Effector memory CD4-positive, alpha-beta T cell (primary cell): ENCODE measurements around the gene AP2A1.
A peak's percentile ranks its signal among the peaks of the same experiment; 100 is the strongest.

ENCODE experiments used
- DNase-seq, 3 donors: peaks; one replicate each; pipeline ENCODE4 v3.0.0-alpha.2; 2020
- H3K27ac ChIP-seq: 2 replicates; pipeline ENCODE4 v1.7.0; 2013; ENCODE audit warnings: mild to moderate bottlenecking, low read length, moderate library complexity; ENCODE audit not compliant: insufficient read depth, poor library complexity, severe bottlenecking
- H3K27me3 ChIP-seq: replicated peaks from 2 replicates; pipeline ENCODE4 v1.7.0; 2013; ENCODE audit warnings: mild to moderate bottlenecking, low read length; ENCODE audit not compliant: insufficient read depth, control insufficient read depth, poor library complexity, severe bottlenecking
- H3K36me3 ChIP-seq: 2 replicates; pipeline ENCODE4 v1.7.0; 2013; ENCODE audit warnings: mild to moderate bottlenecking, low read length, moderate library complexity; ENCODE audit not compliant: control insufficient read depth, insufficient read depth
- H3K4me1 ChIP-seq: 2 replicates; pipeline ENCODE4 v1.7.0; 2013; ENCODE audit warnings: low read length, mild to moderate bottlenecking; ENCODE audit not compliant: control insufficient read depth, insufficient read depth, poor library complexity, severe bottlenecking
- H3K4me3 ChIP-seq: 2 replicates; pipeline ENCODE4 v1.7.0; 2013; ENCODE audit warnings: low read length, low read depth, mild to moderate bottlenecking; ENCODE audit not compliant: insufficient read depth, poor library complexity, severe bottlenecking
- H3K9me3 ChIP-seq: 2 replicates; pipeline ENCODE4 v1.7.0; 2013; ENCODE audit warnings: mild to moderate bottlenecking, low read length, moderate library complexity; ENCODE audit not compliant: control insufficient read depth

Gene AP2A1

DNA sequence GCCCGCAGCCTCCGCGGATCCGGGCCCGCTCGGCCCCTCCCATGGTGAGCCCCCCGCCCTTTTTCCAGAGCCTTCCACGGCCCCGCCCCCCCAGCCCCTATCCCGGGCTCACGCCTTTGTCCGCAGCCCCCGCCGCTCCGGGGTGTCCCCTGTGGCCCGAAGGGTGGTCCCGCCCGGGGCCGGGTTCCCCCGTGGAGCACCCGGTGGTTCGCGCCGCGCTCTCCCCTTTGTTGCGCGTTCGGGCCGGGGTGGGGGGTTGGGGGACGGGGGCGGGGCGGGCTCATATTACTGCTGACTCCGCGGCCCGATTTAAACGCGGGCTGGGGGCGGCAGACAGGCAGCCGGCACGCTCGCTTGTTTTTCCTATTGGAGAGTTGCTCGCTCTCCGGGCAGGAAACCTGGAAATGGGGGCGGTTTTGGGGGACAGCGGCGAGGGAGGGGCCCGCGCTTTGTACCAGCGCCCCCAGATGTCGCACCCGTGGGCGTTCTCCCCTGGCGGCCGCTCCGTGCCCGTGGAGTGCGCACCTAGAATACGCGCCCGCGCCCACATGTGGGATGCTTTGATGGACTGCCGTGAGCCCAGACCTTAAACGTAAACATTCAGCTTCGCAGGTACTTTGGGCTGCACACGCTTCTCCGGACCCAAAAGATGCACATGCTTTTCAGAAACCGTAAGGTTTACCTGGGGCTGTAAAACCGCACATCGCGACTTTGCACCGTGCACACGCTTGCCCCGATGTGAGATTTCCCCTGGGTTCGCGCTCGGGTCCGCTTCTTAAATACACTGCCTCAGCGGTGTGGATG, 84.9 kb downstream of the AP2A1 start:
- peak in 1 of 3 donors; percentile 15 for DNase-seq
- Histone ChIP-seq H3K4me3 (peak overlapping the region; percentile 98), H3K27me3 (no peaks in the 10 kb centered on the region), H3K36me3 (peaks cover 16% of the 10 kb centered on the region), H3K9me3 (no peaks in the 10 kb centered on the region), H3K27ac (peak overlapping the region; percentile 40), H3K4me1 (peaks cover 3% of the 10 kb centered on the region)

DNA sequence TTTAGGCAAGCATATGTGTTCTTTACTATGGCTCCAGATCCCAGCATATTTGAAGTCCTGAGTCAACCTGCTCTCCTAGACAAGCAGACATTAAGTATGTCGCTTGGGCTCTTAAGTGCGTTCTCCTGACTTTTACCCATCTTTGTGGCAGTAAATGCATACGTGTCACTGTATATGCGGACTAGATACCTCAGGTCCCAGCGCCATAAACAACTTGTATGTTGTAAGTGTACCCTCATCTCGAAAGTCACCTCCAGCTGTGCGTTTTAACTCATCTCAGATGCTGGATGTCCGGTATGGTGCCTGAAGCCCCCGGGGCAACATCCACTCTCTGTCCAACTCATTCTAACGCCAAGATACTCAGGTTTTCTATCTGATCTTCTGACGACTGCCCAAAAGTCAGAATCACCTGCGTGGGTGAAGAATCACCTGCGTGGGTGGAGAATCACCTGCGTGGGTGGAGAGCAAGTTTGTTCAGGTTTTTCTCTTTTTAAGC, 85.9 kb downstream of the AP2A1 start:
- Histone ChIP-seq H3K27me3 (no peaks in the 10 kb centered on the region), H3K4me3 (no peak overlapping the region), H3K27ac (no peak overlapping the region), H3K4me1 (peaks cover 3% of the 10 kb centered on the region), H3K9me3 (no peaks in the 10 kb centered on the region), H3K36me3 (peaks cover 20% of the 10 kb centered on the region)
- no peak for DNase-seq

DNA sequence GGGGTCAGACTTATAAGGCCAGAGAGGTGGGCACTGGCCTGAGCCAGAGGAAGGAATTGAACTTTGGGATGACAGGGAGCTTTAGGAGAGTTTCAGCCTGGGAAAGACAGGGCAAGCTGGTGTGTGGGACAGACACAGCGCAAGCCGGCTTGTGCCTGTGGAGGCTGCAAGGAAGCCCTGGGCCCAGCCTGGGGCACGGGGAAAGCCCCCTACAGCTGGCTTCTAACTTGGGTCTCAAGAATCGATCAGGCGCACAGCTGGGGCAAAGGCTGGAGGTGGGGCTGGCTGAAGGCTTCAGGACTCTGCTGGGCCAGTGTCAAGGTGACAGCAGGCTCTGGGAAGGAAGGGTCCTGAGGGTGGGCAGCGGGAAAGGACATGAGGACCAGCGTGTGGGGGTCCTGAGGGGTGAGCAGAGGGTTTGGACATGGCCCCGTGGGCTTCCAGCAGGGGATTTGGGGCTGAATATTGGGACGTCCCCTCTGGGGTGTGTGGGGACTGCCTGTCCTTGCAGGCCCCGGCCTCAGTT, 87.1 kb downstream of the AP2A1 start:
- Histone ChIP-seq H3K9me3 (no peaks in the 10 kb centered on the region), H3K4me1 (peaks cover 3% of the 10 kb centered on the region), H3K27ac (no peak overlapping the region), H3K4me3 (no peak overlapping the region), H3K36me3 (peaks cover 32% of the 10 kb centered on the region), H3K27me3 (no peaks in the 10 kb centered on the region)
- no peak for DNase-seq

DNA sequence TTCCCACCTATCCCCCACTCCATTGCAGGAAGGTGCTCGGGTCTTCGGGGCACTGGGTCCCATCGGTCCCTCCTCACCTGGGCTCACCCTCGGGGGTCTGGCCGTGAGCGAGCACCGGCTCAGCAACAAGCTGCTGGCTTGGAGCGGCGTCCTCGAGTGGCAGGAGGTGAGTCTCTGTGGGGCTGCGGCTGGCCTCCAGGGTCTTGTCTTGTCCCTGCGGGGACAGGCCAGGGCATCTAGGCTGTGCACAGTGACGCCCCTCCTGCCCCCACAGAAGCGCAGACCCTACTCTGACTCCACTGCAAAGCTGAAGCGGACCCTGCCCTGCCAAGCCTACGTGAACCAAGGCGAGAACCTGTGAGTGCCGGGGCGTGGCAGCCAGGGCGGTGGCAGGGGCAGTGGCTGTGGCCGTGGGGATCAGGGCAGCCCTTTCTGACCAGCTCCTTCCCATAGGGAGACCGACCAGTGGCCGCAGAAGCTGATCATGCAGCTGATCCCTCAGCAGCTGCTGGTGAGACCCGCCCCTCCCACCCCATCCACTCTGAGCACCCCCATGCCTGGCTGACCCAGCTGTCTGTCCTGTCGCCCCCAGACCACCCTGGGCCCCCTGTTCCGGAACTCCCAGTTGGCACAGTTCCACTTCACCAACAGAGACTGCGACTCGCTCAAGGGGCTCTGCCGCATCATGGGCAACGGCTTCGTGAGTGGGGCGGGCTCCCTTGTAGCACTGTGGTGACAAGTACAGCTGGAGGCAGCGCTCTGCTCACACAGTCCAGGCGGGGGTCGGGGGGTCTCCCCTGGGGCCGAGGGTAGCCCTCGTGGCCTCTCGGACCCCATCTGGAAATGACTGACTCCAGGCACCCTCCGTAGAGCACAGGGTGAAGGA, 87.8 kb downstream of the AP2A1 start:
- peaks cover 3% of the 10 kb centered on the region for H3K4me1 ChIP-seq
- no peaks in the 10 kb centered on the region for H3K27me3 ChIP-seq
- no peak overlapping the region for H3K27ac ChIP-seq
- H3K4me3 ChIP-seq = no peak overlapping the region
- no peaks in the 10 kb centered on the region for H3K9me3 ChIP-seq
- peaks cover 34% of the 10 kb centered on the region for H3K36me3 ChIP-seq
- DNase-seq = no peak

DNA sequence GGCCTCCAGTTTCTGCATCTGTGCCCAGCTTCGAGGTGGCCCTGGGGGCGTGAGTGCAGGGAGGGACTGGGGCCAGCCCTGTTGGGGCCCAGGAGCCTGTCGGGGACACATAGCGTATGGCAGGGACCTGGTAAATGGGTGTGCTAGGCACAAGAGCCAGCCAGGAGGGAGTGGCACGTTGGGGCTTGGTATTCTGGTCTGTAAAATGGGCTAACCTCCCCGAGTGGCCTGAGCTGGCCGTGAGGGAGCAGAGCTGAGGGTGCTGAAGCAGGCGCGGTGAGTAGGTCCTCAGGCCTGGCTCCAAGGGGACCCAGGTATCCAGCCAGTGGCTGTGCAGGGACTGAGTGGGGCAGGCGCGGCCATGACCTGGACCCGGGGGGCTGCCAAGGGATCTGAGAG, 88.5 kb downstream of the AP2A1 start:
- Histone ChIP-seq H3K9me3 (no peaks in the 10 kb centered on the region), H3K4me3 (no peak overlapping the region), H3K36me3 (peaks cover 40% of the 10 kb centered on the region), H3K27me3 (no peaks in the 10 kb centered on the region), H3K4me1 (peaks cover 3% of the 10 kb centered on the region), H3K27ac (no peak overlapping the region)
- no peak for DNase-seq

DNA sequence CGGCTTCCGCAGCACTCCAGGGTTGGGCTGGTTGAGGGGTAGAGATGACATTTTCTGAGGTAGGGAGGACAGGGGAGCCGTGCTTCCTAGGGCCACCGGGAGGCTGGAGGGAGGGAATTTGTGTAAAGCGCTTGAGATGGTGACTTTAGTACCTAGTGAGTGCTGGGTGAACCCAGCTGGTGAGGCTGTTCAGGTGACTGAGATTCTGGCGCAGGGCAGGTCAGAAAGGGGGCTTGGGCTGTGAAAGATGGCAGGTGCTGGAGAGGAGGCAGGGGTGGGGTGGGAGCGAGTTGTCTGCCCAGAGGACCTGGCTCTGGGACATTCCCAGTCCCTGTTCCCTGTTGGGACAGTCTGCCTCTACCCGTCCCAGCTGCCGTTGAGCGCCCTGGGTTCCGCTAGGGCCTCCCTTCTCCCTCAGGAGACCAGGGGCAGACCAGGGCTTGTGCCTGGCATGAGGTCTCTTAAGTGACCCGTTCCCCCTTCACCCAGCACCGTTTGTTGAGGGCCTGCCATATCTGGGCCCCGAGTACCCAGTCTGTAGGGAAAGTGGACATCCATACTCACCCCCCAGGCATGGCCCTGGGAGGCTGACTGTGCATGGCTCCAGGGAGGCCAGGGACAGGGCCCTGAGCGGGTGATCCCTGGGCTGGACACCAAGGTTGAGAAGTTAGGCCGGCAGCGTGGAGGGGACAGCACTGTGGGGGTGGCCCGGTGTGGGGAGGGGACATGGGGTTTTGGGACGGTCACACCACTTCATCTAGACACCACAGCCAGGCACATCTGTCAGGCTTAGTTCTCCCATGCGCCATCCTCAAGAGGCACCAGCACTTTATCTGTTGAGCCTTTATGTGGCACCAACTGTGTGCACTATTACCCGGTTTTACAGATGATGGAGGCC, 89.1 kb downstream of the AP2A1 start:
- Histone ChIP-seq H3K4me1 (peaks cover 3% of the 10 kb centered on the region), H3K27me3 (no peaks in the 10 kb centered on the region), H3K27ac (no peak overlapping the region), H3K36me3 (peaks cover 47% of the 10 kb centered on the region), H3K4me3 (no peak overlapping the region), H3K9me3 (no peaks in the 10 kb centered on the region)
- no peak for DNase-seq

DNA sequence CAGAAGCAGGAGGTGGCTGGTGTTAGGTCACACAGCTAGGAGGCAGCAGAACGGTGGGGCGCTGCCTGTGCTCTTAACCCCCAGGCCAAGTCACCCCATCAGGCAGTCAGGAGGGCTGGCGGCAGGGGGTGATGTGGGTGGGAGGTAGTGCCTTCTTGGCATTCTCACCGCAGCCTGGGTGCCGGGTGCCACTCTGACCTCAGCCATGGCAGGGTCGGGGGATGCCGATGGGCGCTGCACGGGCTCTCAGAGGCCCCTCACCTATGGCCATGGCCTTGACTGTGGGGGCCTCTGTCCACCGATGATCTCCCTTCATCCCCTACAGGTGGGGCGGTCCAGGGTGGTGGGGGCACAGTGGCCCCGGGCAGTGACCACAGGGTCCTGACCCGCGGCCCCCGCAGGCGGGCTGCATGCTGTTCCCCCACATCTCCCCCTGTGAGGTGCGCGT, 89.8 kb downstream of the AP2A1 start:
- Histone ChIP-seq H3K4me3 (no peak overlapping the region), H3K27me3 (no peaks in the 10 kb centered on the region), H3K4me1 (peaks cover 3% of the 10 kb centered on the region), H3K9me3 (no peaks in the 10 kb centered on the region), H3K36me3 (peaks cover 52% of the 10 kb centered on the region), H3K27ac (no peak overlapping the region)
- no peak for DNase-seq
